ENCODE data around the gene AVEN. TPM values are rescaled to one million over a fixed set of nuclear protein-coding genes. Genes with fewer than 3 reads are reported as not detected.

Gene AVEN
- polyA plus RNA-seq, 1 of the 3 experiments (the other 2 are of a cell fraction): 7.5 TPM

DNA sequence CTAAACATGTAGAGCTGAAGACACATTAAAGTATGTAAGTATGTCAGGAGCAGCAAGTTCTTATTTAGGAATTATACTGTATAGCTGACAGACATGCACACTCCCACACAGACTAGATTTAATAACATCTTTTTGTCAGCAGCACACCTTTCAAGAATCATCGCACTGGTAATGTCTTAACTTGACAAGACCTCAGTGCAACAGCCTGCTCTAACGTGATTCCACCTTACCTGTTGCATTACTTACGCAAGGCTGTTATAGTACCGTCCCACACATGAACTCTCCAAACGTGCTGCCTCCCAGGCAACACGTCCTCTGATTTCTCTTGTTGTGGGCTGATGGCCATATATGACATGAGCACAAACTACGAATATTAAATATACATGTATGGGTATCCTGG, 58.8 kb downstream of the AVEN start:
- ChIA-PET CTCF (interaction anchor here (0.8 to 1.4 kb wide), 4 partner anchors 9 to 279 kb away, joined by 3 to 6 read pairs (median 4); no protein-coding TSS in a partner anchor), POLR2A (no interaction called here)
- WGBS (ENCODE audit: low lambda C conversion rate): 68% methylated on average over 7 of the region's 7 CpGs
- Histone ChIP-seq H3K4me1 (ENCODE audit: control insufficient read depth in 1 of 2, insufficient read depth in 2 of 2, low read depth in 1 of 2, low read length in 1 of 2) (no peaks in the 10 kb centered on the region; a peak in 1 of 4 replicates), H2AFZ (ENCODE audit: low read depth) (no peak overlapping the region), H3K9me3 (no peaks in the 10 kb centered on the region), H3K27ac (ENCODE audit: low read depth in 2 of 2, low read length in 1 of 2) (no peak overlapping the region), H3K79me2 (ENCODE audit: insufficient read depth) (no peaks in the 10 kb centered on the region), H3K4me2 (no peak overlapping the region), H3K9ac (no peak overlapping the region), H3K9me2 (no peaks in the 10 kb centered on the region), H3K36me3 (replicated peaks in 1 of 2; ENCODE audit: control insufficient read depth in 1 of 2, insufficient read depth in 2 of 2, low read length in 1 of 2) (no peaks in the 10 kb centered on the region), H3F3A (replicated peaks; ENCODE audit: insufficient read depth) (no peaks in the 10 kb centered on the region), H3K4me3 (ENCODE audit: low read depth in 2 of 2, low read length in 1 of 2) (no peak overlapping the region), H3K27me3 (ENCODE audit: insufficient read depth) (no peaks in the 10 kb centered on the region), H4K20me1 (ENCODE audit: insufficient read depth) (no peaks in the 10 kb centered on the region)
- DNase-seq: no peak
- TF ChIP-seq CHD2 (IDR thresholded peaks at IDR 0.05; ENCODE audit: low read length, partially characterized antibody): no peak
- TF ChIP-seq ZBTB33 (IDR thresholded peaks at IDR 0.05; ENCODE audit: borderline replicate concordance, low read depth): no peak
- no peak for TF ChIP-seq FOXJ3 (CRISPR knock-in tag; IDR thresholded peaks at IDR 0.05)
- TF ChIP-seq MXI1 (IDR thresholded peaks at IDR 0.05; ENCODE audit: low read depth, low read length): no peak
- TF ChIP-seq JUND (IDR thresholded peaks at IDR 0.05): no peak
- TF ChIP-seq RXRA (IDR thresholded peaks at IDR 0.05; ENCODE audit: borderline replicate concordance, low read depth): no peak
- TF ChIP-seq GATA2 (CRISPR knock-in tag; IDR thresholded peaks at IDR 0.05): no peak
- TF ChIP-seq POLR2AphosphoS5 (IDR thresholded peaks at IDR 0.05; ENCODE audit: low read depth, low read length): no peak
- TF ChIP-seq TEAD4 (IDR thresholded peaks at IDR 0.05; ENCODE audit: borderline replicate concordance, insufficient read depth): no peak
- TF ChIP-seq USF2 (IDR thresholded peaks at IDR 0.05; ENCODE audit: borderline replicate concordance, low read depth, low read length): no peak
- TF ChIP-seq IRF3 (IDR thresholded peaks at IDR 0.05; ENCODE audit: low read depth, low read length): no peak
- no peak for TF ChIP-seq RCOR1 (IDR thresholded peaks at IDR 0.05; ENCODE audit: low read length)
- TF ChIP-seq MAX (IDR thresholded peaks at IDR 0.05; ENCODE audit: low read depth): no peak
- TF ChIP-seq, protein P1, sequence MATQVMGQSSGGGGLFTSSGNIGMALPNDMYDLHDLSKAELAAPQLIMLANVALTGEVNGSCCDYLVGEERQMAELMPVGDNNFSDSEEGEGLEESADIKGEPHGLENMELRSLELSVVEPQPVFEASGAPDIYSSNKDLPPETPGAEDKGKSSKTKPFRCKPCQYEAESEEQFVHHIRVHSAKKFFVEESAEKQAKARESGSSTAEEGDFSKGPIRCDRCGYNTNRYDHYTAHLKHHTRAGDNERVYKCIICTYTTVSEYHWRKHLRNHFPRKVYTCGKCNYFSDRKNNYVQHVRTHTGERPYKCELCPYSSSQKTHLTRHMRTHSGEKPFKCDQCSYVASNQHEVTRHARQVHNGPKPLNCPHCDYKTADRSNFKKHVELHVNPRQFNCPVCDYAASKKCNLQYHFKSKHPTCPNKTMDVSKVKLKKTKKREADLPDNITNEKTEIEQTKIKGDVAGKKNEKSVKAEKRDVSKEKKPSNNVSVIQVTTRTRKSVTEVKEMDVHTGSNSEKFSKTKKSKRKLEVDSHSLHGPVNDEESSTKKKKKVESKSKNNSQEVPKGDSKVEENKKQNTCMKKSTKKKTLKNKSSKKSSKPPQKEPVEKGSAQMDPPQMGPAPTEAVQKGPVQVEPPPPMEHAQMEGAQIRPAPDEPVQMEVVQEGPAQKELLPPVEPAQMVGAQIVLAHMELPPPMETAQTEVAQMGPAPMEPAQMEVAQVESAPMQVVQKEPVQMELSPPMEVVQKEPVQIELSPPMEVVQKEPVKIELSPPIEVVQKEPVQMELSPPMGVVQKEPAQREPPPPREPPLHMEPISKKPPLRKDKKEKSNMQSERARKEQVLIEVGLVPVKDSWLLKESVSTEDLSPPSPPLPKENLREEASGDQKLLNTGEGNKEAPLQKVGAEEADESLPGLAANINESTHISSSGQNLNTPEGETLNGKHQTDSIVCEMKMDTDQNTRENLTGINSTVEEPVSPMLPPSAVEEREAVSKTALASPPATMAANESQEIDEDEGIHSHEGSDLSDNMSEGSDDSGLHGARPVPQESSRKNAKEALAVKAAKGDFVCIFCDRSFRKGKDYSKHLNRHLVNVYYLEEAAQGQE (IDR thresholded peaks at IDR 0.05; ENCODE audit: low read depth, low read length): no peak
- TF ChIP-seq YY1 (IDR thresholded peaks at IDR 0.05; ENCODE audit: low read depth): no peak
- TF ChIP-seq EZH2phosphoT487 (IDR thresholded peaks at IDR 0.05; ENCODE audit: borderline replicate concordance, low read depth): no peak
- TF ChIP-seq RFX5 (IDR thresholded peaks at IDR 0.05; ENCODE audit: low read length): no peak
- TF ChIP-seq ELF1 (IDR thresholded peaks at IDR 0.05): no peak
- no peak for TF ChIP-seq RAD21 (IDR thresholded peaks at IDR 0.05; ENCODE audit: low read length)
